Right kidney (tissue), 9 donors: Measurements from ENCODE around the gene LACRT.
"Not testable (repeated sequence)": the region's sequence is repeated elsewhere in the genome, so short reads cannot be mapped to it uniquely, and the experiment has no call there.

Experiments
- DNase-seq: peaks from one replicate; pipeline ENCODE4 v3.0.0-alpha.2; 2016
- long read RNA-seq, 8 donors: transcript quantifications; one replicate each; lab custom pipeline, GENCODE V29; 2026

The LACRT gene, protein sequence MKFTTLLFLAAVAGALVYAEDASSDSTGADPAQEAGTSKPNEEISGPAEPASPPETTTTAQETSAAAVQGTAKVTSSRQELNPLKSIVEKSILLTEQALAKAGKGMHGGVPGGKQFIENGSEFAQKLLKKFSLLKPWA
- long read RNA-seq, donor 1 = 0 reads
- long read RNA-seq, donor 2 = 0 reads
- long read RNA-seq, donor 3 = 0 reads
- long read RNA-seq, donor 4 = 0 reads
- long read RNA-seq, donor 5 = 0 reads
- long read RNA-seq, donor 6 = 0 reads
- long read RNA-seq, donor 7 = 0 reads
- long read RNA-seq, donor 8 = 0 reads

DNA sequence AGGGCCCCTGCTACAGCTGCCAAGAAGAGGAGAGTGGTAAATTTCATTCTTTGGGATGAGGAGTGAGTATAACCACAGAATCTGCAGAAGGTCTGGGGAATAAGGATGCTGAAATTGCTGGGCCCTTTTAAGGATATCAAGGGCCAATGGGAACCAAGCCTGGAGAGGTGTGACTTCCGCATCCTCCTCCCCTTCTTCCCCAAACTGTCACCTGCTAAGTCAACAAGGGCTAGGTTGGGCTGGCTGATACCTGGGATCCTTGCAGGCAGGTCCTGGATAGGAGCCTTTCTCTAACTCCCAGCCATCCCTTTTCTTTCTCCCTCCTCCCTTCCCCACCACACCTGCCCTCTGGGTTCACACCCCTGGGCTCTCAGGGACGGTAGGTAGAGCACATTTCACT, at the start of gene LACRT:
TSS of gene LACRT (minus strand) at position 101 of the 400 bp plus-strand sequence. CDS start at position 47, 54 bp downstream.
- no peak for DNase-seq

DNA sequence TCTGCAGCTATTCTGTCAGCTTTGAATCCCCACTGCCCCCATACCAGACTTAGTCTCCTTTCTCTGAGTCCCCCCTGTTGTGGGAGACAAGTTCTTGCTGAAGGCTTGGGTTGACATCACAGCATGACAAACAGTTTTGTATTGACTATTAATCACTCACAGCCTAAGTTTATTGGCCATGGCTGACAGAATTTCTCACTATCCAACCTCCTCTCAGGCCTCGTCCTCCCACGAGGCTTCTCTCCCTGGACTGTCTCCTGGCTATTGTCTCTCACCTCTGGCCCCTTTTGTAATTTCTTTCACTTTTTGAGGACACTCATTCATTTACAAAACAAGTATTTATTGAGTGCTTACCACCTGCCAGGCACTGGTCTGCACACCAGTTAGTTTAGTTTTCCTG, 48.7 kb upstream of the LACRT start:
- DNase-seq = no peak

DNA sequence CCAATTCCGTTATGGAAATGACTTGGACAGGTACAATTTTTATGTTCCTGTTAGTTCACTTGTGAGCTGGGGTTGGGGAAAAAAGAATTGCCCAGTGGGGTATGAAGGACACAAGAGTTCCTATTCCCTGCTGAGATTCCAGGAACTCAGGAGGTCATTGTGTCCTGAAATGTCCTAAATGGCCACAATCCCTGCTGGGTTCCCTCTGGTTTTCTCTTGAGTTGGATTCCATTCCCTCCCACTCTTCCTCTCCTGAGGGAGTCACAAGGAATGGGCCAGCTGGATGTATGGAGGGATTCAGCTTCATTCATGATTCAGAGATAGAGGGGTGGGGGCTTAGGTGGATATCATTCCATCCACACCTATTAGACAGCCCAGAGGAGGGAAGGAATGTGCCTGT, 48.0 kb upstream of the LACRT start:
- no peak for DNase-seq

DNA sequence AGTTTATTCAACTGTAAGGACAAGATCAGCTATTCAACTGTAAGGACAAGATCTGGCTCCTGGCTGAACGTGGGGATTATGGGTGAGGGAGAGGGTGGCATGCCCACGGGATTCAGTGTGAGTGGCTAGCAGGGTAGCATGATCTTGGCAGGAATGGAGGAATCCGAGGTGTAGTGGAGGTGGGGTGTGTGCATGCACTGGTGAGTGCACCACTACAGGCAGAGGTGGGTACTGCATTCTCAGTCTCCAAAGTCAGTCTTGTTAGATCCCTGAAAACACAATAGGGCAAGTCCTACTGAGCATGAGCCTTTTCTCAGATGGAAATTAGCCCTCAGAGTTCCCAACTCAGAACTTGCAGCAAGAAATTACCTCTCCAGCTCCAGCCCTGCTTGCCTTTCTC, 45.7 kb upstream of the LACRT start:
- no peak for DNase-seq

DNA sequence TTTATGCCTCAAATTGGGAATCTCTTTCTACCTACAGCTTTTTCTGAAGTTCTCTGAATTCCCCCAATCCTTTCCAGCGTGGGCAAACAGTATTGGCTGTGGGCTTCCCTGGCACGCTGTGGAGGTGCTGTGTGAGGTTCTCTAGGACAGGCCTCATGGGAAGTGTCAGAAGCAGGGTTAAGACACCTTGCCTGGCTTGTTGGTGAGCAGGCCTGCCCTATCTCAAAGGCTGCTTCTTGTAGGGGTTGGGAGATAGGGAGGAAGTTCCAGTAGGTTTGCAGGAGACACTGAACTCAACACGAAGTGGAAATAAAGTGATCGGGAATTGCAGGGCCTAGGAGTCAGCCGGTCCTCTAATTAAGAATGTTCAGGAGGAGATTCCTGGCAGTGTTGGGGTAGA, 43.4 kb upstream of the LACRT start:
- DNase-seq = no peak

DNA sequence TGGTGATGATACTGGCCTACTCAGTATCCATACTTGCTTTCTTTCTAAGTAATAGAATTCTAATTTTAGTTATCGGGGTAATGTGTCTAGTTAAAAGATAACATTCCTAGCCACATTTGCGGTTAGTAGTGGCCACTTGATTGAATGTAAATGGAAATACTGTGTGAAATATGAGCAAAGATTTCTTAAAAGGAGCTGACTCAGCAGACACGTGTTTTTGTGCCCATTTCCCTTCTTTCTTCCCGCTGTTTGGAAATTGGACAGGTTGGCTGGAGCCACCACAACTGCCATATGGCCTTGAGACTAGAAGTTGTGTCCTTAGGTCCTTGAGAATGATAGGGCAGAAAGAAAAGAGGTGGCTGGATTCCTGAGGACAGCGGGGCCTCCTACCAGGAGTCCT, 33.2 kb upstream of the LACRT start:
- DNase-seq = no peak

DNA sequence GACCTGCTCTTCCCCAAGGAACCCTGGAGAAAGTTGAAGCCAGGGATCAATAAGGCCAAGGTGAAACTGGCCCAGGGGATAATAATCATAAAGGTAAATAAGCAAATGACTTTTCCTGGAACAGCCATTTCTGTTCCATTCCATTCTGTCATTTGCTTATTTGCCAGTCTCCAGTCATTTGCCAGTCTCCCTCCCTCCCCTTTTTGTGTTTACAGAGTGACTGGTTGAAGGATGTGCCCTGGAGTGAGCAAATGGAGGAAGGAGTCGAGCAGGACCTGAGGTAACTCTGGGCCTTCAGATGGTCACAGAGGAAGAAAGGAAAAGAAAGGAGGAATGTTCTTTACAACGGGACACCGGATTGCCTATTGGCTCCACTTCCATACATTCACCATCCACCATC, 31.3 kb upstream of the LACRT start:
- no peak for DNase-seq

DNA sequence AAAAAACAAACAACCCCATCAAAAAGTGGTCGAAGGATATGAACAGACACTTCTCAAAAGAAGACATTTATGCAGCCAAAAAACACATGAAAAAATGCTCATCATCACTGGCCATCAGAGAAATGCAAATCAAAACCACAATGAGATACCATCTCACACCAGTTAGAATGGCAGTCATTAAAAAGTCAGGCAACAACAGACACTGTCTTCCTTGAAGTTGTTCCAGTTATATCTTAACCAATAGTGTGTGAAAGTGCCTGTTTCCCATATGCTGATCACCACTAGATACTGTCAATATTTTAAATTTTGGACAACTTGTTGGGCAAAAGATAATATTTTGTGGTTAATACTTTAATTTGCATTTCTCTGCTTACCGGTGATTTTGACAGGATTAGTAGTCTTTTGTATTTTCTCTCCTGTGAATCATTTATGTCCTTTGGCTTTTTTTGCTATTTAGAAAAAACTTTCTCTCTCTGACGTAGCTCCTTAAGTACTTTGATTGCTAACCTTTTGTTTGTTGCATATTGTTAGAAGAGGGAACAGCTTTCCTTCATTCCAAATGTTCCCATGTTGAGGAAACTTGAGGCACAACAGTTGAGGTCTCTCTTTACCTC, 30.4 kb upstream of the LACRT start:
- DNase-seq = not testable (repeated sequence)

DNA sequence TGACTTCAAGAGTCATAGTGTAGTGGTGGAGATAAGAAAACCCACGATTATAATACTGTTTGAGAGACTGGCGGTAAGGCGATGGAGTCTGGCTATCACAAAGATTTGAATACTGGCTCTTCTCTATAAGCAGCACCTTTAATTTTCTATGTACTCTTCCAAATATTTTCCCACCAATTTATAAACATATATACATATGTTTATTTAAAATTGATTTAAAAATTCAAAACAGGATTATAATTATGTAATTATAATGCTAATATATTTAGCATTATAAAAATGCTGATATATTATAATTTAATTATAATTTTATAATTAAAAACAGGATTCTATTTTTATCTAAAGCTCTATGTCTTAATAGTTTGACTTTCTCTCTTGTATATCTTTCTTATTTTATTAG, 28.9 kb upstream of the LACRT start:
- no peak for DNase-seq

DNA sequence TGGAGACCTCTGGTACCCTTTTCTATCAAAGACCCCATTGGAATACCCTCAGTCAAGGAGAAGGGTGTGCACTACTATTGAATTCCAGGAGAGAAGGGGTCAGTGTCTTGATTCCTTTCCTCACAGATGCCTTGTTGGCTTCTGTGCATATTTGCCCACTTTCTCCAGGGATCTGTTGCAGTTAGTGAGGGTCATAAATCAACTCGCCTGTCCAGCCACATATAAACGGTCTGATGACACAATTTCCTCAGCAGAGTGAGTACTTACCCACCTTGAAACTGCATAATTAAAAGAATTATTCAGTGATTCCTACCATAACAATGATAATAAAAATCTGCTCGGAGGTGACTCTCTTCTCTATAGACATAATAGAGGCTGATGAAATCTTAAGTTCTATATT, 27.3 kb upstream of the LACRT start:
- no peak for DNase-seq

DNA sequence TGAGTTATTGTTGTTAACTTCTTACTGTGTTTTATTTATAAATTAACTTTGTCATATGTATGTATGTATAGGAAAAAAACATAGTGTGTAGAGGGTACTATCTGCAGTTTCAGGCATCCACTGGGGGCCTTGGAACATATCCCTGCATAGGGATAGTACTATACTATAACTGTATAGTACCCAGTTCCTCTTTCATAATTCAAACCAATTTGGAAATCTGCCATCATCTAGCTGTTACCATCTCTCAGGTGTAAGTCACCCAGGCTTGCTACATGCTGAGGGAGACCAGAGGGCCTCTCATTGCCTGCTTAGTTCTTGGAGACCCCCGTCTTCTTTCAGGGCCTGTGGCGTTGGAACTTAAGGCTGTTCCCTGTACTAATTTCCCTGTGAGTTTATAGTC, 26.4 kb upstream of the LACRT start:
- no peak for DNase-seq

DNA sequence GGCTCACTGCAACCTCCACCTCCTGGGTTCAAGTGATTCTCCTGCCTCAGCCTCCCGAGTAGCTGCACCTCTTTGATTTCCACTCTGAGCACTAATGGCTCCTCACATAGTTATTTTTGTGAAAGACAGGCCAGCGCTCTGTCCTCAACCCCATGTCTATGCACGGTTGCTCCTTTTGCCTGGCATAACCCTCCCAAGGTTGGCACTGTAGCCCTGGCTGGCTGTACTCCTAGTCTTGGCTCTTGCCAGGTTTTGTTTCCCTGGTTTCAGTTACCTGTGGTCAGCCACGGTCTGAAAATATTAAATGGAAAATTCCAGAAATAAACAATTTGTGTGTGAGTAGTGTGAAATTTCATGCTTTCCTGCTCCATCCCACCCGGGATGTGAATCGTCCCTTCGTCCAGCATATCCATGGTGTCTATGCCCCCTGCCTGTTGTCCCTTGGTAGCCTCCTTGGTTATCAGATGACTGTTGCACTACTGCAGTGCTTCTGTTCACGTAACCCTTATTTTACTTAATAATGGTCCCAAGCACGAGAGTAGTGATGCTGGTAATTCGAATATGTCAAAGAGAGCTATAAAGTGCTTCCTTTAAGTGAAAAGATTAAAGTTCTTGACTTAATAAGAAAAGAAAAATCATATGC, 25.7 kb upstream of the LACRT start:
- no peak for DNase-seq

DNA sequence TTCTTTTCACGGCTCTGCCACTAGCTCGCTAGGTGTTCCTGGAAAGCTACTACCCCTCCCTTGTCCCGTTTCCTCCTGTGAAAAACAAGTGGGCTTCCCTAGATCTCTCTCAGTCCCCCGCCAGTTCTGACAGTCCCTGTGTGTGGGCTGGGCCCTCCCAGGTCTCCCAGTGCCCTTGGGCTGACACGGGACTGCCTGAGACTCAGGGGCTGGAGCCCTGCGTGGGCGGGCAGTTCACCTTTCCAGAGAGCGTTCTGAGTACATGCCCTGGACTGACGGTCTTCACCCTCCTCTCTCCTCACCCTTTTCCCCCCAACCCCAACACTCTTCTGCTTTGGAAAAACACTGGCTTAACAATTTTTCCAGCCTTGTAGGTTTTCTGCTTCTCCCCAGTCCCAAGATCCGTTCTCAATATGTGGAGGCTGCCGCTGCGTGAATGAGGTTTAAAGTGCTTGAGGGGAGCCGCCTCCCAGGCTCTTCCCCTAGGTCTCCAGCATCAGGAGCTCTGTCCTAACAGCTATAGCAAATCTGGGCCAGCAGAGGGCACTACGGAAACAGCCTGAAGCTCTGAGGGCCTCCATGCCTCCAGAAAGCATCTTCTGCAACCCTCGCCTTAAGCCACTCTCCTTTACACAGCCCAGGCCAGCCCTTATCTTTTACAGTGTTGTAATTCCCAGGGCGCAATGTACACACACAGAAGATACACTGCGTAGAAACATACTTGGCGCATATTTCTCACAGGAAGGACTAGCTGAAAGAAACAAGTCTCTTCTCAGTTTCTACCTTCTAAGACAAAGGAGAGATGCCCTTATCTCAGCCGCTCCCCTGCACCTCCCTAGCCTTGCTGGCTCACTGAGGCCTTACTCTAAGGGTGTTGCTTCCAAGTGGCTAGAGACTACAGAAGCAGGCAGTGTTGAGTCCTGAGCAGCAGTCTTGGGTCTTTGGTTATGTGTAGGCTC, 23.9 kb upstream of the LACRT start:
- peak; percentile 20 for DNase-seq

DNA sequence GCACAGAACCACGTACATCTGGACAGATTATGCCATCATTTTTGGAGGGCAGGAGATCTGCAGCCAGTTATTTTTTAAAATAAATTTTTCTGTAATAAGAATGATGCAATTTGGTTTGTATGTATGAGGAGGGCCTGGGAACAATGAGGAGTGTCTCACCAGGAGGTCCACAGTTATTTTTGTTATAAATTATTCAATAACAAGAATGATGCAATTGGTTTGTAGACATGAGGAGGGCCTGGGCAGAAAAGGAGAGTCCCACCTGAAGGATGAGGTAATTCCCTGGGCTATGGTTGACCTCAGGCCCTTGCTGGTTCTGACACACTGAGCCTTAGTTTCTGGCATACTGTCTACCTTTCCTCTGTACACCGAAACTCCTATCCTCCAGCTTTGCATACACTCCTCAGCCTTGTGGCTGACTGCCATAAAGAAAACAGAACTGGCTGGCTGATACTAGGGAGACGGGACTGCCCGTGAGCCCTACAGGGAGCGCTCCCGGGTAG, 22.5 kb upstream of the LACRT start:
- DNase-seq = no peak

DNA sequence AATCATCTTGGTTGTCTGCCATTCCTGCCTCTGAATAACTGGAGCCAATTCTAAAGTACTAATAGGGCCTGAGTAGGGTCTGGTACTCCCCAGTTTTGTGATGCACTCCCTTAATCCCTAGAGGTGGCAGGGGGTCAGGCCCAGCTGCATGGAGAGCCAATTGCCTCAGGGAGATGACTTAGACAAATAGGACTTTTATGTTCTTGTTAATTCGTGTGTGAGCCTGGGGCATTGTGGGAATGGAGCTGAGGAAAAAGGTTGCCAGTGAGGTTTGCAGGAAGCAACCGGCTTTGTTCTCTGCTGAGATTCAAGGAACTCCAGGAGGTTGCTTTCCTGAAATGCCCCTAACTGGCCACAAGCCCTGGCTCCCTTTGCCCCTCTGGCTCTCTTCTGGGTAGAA, 20.2 kb upstream of the LACRT start:
- DNase-seq = no peak

DNA sequence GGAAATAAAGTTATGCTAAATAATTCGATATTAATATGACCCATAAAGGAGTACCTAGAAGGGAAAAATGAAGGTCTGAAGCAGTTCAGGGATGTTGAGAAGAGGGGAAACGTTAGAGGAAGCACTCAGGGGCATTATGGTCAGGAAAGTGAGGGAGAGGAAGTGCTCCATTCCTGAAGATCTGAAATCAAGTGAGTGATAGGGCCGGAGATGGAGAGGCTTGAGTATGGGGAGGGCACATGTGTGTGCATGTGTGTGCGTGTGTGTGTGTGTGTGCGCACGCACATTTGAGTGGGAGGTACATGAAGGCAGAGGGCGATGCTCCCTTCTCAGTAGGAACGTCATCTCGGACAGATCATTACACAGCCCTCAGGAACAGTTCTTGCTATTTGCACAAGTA, 18.3 kb upstream of the LACRT start:
- DNase-seq = no peak

DNA sequence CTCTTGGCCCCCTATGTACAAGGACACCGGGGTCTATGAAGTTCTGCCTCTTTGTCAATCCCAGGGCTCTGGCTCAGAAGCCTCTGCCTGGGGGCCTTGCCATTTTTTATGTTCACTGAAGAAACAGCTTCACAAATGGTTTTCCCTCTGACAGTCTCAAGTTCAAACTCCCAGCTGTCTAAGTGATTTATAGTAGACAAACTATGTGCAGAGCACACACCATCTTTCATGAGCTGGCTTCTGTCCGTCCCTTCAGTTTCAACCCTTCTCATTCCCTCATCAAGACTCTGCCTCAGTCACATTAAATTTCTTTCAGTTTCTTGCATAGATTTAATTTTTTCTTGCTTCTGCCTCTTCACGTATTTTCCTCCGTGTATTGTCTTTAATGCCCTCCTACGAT, 16.2 kb upstream of the LACRT start:
- no peak for DNase-seq

DNA sequence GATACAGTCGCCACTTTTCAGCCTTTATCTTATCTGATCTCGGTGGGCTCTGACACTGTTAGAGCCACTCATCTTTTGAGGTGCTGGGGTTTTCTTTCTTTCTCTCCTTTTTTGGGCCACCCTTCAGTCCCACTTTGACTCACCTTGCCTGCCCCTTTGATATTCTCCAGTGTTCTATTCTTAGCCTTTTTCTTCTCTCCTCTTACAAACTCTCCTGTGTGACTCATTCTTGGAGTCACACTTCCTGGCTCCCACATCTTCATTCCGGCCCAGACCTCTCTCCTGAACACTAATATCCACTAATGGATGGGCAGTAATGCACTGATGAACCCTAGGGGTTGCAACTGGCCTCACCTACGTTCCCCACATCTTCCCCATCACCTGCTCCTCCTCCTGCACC, 15.7 kb upstream of the LACRT start:
- DNase-seq = no peak

DNA sequence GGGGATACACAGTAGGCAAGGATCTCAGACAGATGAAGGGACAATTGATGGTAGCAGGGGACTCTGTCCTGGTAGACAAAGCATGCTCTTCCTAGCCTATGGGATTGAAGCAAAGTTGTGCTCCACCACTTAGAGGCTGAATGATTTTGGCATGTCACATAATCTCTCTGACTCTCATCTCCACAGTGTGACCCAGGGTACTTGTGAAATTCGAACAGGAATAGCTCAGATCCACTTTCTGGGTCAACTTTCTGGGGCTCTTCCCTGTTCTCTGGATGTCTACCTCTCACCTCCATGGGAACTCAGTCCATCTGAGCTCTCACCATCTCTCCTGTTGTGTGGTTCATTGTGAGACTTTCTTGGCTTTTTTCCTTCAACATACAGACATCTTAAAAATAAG, 15.1 kb upstream of the LACRT start:
- DNase-seq = no peak

DNA sequence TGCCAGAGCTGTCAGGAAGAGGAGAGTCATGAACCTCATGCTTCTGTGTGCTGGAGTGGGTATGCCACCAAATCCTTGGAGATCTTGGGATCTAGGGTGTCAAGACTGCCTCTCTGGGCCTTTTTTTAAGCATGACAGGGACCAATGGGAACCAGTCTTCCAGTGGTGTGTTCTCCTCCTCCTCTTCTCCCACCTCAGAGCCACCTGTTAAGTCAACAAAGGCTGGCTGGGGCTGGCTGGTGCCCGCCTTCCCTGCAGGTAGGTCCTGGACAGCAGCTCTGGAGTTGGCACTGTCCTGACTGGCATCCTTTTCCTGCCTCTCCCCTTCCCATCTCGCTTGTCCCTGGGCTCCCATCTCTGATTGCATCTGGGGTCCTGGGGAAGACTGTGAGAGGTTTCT, 13.6 kb upstream of the LACRT start, which contains the start of gene DCD:
TSS of gene DCD (minus strand) at position 101 of the 400 bp plus-strand sequence. CDS start at position 39, 62 bp downstream.
- DNase-seq = no peak

DNA sequence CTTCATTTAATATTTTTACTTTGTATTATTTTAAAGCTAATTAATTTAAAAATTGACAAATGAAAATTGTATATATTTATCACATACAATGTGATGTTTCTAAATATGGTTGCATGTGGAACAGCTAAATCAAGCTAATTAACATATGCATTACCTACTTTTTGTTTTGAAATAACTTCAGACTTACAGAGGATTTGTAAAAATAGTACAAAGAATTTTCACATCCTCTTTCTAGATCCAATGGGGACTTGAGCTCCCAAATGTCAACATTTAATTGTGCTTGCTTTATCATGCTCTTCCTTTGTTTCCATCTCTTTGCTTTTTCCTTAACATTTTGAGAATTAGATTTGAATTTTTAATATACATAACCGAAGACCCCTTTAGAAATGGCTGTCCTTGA, 6.9 kb upstream of the LACRT start:
- DNase-seq = no peak

DNA sequence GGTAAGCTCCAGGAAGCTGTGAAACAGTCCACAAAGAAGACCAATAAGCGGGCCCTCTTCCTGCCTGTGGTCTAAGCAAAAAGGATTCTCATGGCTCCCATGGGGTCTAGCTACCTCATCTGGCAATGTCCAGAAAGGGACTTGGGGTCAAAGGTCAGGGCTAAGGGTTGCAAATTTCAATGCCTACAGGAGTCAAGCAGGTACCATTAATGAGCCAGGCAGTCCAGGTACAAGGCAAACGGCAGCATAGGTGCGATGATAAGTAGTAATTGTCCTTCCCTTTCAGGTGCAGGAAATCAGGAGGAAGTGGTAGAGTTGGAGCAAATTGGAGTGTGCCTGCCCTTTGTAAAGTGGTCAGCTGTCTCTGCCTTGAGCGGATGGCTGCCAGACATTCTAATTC, 6.4 kb upstream of the LACRT start:
- no peak for DNase-seq
